CD4-positive, alpha-beta T cell treated with Interleukin-1 beta for 1 hour (primary cell): Measurements from ENCODE around the gene KIF3C.
"Not testable (repeated sequence)": the region's sequence is repeated elsewhere in the genome, so short reads cannot be mapped to it uniquely, and the experiment has no call there.

Source experiments
- DNase-seq, 2 donors: peaks; one replicate each; pipeline ENCODE4 v3.0.0-alpha.2; 2020 to 2022

The KIF3C gene

DNA sequence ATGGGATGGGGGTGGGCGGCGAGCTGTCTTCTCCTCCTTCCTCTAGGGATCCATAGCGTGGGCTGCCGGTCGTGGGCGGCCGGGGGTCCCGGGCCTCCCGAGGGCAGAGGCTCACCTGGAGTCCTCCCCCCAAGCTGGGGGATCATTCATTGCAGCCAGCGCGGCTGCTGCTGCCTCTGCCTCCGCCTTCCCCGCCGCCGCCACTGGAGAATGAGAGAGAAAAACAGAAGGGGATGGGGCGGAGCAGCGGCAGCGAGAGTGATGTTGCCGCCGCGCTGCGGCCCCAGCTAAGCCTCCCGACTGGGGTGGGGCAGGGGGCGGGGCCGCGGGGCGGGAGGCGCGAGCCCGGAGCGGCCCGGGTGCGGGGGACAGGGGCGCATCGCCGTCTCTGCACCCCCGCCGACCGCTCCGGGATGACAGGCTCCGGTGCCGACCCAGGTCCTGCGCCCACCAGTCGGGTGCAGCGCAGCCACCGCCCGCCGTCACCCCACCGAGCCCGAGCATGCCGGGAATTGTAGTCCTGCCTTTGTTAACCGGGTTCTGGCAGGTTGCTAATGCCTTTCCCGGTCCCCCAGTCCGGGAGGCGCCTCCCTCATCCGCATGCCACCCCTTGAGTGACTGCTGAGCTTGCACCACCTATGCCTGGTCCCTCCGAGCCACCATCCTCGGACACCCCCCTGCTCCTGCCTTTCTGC, at the start of gene KIF3C:
Gene KIF3C (minus strand): TSS at position 225 of the 695 bp plus-strand sequence. CDS start 580 bp downstream, outside the sequence.
- peak; percentile 74 to 76 for DNase-seq

DNA sequence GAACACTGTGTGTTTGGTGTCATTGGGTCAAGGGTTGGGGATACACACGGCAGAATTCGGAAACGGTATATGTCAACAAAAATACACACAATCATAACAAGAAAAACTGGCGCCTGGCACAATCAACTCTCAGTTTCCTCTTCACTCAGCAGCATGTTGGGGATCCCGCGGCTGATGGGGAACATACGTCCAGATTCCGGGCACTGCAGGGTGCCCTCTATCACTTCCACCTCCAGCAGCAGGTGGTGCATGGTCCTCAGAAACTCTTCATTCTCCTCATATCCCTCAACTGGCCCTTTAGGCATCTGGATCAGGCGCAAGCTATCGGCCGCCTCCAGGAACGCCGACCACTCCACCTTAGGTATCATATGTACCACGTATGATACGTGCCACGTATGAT, 45.8 kb upstream of the KIF3C start:
- not testable (repeated sequence) for DNase-seq

DNA sequence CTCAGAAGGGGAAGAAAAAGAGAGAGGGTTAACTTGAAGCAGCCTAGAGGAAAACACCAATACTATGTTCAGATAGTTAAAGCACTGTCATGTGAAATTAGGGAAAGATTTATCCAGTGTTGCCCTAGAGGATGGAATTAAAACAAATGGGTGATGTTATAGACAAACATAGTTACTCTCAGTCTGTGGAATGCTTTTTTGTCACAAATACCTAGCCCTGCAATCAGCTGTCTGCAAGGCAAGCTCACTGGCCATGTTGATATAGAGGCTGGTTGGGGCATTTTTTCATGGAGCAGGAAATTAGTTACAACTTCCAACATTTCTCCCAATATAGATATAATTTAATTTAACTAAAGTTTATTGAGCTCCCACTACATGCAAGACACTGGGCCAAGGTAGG, 43.2 kb upstream of the KIF3C start:
- no peak for DNase-seq

- DNase-seq, result no peak
Observed at GRCh38 chr2:26024260-26024659, 42.0 kb upstream of the KIF3C start.

DNA sequence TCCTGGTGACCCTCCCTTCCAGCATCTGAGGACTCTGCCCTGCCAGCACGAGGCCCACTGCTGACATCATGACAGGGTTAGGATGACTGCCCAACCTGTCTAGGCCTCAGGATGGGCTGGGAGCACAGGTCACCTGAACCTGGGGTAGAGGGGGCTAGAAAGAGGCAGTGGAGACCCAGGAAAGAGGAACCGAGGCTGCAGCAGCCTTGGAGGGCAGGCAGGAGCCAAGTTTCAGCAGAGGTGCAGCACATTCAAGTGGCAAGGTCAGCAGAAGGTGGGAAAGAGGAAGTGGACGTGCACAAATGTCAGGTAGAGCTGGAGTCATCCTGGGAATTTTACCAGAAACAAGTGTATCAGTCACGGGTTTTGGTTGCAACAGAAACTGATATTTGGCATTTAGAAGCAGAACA, 37.9 kb upstream of the KIF3C start:
- DNase-seq, result no peak

DNA sequence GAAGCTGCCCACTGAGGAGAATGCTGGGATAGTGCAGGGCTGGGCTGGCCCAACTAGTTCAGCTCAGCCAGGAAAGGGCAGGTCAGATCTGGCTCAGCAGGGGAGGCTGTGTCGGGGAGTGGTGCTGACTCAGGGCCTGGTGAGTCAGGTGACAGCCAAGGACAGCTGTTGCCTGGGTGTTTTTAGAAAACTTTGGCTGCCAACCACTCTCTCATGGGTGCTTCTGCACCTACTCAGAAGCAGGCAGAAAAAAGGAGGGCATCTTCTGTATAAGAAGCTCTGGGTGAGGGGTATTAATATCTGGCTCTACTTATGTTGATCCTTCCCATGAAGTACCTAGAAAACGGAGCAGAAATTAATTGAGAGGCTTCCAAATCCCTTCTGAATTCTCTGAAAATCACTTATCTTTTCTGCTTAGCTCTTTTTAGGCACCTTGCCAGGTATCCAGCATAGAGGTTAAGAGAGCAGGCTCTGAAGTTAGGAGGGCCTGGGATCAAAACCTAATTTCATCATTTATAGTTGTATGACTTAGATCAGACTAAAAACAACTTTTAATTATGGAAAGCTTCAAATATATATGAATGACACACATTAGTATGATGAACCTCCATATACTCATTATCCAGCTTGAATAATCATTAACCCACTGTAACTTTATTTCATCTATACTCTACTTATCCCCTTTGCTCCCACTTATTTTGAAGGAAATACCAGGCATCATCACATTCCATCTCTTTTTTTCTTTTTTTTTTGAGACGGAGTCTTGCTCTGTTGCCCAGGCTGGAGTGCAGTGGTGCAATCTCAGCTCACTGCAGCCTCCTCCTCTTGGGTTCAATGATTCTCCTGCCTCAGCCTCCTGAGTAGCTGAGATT, 36.1 kb upstream of the KIF3C start:
- peak in 1 of 2 donors; percentile 67 for DNase-seq

- DNase-seq, result no peak
Observed at GRCh38 chr2:26017464-26018183, 35.3 kb upstream of the KIF3C start.

DNA sequence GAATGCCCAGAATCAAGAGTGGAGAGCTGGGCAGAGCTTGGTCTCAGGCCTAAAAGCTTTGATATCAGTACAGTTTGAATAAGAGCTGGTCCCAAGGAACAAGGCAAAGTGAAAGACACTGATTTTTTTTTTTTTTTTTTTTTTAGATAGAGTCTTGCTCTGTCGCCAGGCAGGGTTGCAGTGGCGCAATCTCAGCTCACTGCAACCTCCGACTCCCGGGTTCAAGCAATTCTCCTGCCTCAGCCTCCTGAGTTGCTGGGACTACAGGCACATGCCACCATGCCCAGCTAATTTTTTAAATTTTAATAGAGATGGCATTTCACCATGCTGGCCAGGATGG, 34.4 kb upstream of the KIF3C start:
- DNase-seq, result not testable (repeated sequence)

- no peak for DNase-seq
Observed at GRCh38 chr2:26016012-26016705, 33.9 kb upstream of the KIF3C start.

DNA sequence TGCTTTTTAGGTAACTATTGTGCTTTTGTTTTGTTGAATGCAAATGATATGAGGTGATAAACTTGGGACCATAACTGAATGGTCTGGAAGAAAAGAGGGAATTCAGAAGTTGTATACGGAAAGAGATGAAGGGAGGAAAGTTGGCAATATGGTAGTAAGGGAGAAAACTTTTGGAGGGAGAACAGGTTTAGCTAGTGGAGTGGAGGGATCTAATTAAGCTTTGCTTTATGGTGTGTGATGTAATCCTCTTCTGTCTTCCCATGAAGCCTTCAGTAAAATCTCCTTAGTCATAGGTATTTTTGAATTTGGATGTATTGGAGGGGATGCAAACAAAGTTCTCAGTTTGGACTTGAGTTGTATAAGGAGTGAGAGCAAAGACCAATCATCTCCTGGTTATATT, 31.4 kb upstream of the KIF3C start:
- DNase-seq, result no peak

DNA sequence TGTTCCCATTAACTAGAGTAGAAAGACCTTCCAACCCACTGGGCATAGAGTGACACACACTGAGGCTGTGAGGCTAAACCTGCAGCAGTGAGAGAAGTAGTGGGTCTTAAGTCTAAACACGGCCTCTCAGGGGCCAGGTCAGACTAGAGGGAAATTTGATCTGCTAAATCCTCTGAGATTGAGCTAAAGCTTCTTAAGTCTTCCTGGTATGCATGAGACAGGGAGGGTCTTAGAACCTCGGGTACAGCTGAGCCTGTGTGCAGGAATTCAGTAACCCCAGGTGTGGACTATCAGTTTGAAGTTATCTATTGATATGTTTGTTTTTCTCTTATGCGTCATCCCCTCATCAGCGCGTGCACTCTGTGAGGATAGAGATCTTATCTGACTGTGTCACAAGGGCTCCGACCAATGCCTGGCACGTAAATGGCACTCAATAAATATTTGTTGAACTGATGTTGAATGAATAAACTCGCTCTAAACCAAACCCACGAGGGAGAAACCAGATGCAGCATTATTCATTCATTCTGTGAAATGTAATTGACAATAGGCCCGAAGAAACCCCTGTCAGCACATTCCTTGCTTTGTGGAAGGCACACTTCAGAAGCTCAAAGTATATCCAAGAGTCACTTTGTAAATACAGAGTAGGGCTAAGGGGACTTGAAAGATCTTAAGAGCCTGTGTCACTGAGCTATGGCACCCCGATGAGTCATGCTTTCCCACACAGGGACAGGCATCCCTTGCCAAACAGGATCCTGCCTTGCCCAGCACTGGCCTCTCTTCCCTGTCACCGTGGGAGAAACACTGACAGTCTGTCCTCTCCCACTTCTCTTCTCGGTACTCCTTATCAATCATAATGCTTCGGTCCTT, 29.9 kb upstream of the KIF3C start:
- peak in 1 of 2 donors; percentile 32 for DNase-seq

DNA sequence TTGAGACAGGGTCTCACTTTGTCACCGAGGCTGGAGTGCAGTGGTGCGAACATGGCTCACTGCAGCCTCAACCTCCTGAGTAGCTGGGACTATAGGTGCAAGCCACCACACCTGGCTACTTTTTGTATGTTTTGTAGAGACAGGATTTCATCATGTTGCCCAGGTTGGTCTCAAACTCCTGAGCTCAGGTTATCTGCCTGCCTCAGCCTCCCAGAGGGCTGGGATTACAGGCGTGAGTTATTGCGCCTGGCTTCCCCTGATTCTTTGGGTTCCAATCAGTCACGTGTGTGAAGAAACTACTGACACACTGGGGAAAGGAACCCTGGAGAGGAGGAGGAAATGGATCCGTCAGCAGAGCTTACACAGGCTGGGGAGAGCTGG, 29.3 kb upstream of the KIF3C start:
- no peak for DNase-seq

- no peak for DNase-seq
Observed at GRCh38 chr2:26010943-26011342, 28.6 kb upstream of the KIF3C start.

DNA sequence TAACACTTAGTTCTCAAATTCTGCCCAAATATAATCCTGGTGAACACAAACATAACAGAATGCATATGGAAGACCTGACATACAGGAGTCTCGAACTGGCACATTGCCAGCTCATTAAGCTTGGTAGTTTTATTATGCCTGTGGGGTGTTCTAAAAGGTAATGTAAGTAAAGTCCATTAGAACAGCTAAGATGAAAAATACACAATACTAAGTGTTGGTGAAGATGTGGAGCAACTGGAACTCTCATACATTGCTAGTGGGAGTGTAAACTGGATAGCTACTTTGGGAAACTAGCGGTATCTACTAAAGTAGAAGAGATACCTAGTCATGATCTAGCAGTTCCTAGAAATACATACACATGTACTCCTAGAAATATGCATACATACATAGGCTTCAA, 27.3 kb upstream of the KIF3C start:
- DNase-seq, result no peak

DNA sequence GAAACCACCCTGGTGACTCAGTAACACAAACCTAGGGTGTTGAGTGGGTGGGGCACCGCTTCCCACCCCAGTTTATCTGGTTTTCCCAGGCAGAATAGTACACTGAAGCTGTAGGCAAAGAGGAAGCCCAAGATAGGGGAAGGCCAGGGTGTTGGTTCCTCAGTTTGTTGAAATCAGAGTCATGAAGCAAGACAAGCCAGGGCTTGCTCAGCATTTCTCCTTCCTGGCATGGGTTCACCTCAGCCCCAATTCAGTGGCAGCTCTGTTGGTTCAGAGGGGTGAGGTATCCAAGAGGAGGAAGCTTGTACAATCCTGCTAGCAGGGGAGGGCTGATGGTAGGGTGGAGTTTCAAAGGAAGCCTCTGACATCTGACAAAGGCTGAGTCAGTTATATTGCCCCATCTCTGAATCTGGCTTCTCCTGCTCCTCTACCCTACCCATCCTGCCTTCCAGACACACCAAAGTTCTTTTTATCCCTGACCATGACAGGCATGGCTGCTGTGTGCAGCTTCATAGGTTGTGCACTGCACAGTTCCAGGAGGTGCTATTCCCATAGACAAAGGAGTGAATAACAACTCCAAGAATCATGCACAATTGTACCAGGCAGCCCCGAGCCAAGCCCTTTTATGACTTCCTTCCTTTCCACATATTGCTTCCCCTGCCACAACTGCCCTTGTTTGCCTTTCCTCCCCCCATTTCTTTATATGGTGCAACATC, 26.7 kb upstream of the KIF3C start:
- peak; percentile 22 to 84 for DNase-seq

GRCh38 chr2:26008095-26008494, 25.8 kb upstream of the KIF3C start:
- DNase-seq, result no peak

DNA sequence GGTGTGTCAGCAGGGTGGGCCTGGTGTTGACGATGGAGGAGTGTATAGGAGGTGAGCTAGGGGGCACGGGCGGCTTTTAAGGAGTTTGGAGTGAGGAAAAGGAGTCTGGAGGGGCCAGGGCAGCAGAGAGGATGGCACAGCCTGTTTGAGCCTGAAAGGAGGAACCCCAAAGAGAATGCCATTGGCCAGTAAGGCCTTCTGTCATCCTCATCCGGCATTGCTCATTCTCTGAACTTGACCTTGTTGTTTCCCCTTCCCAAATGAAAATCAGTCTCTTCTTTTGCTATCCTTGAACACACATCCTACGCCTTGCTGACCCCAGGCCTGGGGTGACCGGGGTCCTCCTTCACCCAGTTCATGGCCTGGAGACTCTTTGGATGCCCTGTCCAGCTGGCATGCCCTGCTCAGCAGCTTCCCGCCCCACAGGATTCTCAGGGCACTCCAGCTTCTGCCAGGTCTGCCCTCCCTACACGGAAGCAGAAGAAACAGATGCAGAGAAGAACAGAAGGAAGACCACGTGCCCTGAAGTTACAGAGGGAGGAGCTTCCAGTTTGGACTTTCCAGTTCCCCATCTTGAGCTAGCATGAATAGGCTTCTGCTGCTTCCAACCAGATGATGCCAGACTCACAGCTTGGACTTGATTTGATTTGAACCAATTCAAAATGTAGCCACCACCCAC, 20.5 kb upstream of the KIF3C start:
- DNase-seq, result peak in 1 of 2 donors; percentile 54

- DNase-seq, result no peak
Observed at GRCh38 chr2:26001743-26002351, 19.6 kb upstream of the KIF3C start.

GRCh38 chr2:26000561-26001082, 18.3 kb upstream of the KIF3C start:
- no peak for DNase-seq

- not testable (repeated sequence) for DNase-seq
Observed at GRCh38 chr2:25999406-25999805, 17.1 kb upstream of the KIF3C start.
